DND-41 (cell line): ENCODE data around the gene KRT34.

Experiments used
- ATAC-seq: fragments of 200-7000 bp; cut with Tn5 transposase; 3 replicates; pipeline ENCODE4 v1.9.1; 2021; ENCODE audit warnings: low read depth; ENCODE audit not compliant: insufficient read depth
- DNase-seq: peaks from one replicate; pipeline ENCODE4 v3.0.0-alpha.2; 2020
- H2AFZ ChIP-seq: 2 replicates; pipeline ENCODE4 v1.6.0; 2012; ENCODE audit warnings: low read depth, low read length
- H3K27ac ChIP-seq: 2 replicates; pipeline ENCODE4 v1.5.1; 2012; ENCODE audit warnings: low read length, inconsistent platforms
- H3K27me3 ChIP-seq: fragments of 200-600 bp; sonication (generic); 2 replicates; pipeline ENCODE4 v1.6.0; 2012; ENCODE audit warnings: low read length, mild to moderate bottlenecking, inconsistent platforms; ENCODE audit not compliant: insufficient read depth, poor library complexity
- H3K36me3 ChIP-seq: 2 replicates; pipeline ENCODE4 v1.5.1; 2012; ENCODE audit warnings: low read length, inconsistent platforms; ENCODE audit not compliant: insufficient read depth
- H3K4me1 ChIP-seq: 2 replicates; pipeline ENCODE4 v1.5.1; 2012; ENCODE audit warnings: mild to moderate bottlenecking, low read length; ENCODE audit not compliant: insufficient read depth
- H3K4me2 ChIP-seq: 2 replicates; pipeline ENCODE4 v1.6.0; 2012; ENCODE audit warnings: mild to moderate bottlenecking, moderate library complexity, low read length, inconsistent platforms; ENCODE audit not compliant: insufficient read depth
- H3K4me3 ChIP-seq, 2 experiments: fragments of 200-600 bp in 1 of 2; shearing (Covaris generic) in 1 of 2; 2 replicates each; pipeline ENCODE4 v1.5.1; 2012 to 2016; ENCODE audit warnings: inconsistent platforms in 2 of 2, low read length in 2 of 2, mild to moderate bottlenecking in 2 of 2, low read depth in 1 of 2, moderate library complexity in 1 of 2
- H3K79me2 ChIP-seq: 2 replicates; pipeline ENCODE4 v1.6.0; 2012; ENCODE audit warnings: low read length, inconsistent platforms; ENCODE audit not compliant: insufficient read depth
- H3K9ac ChIP-seq: 2 replicates; pipeline ENCODE4 v1.6.0; 2012; ENCODE audit warnings: low read depth, mild to moderate bottlenecking, inconsistent platforms, low read length, moderate library complexity
- H3K9me3 ChIP-seq: 2 replicates; pipeline ENCODE4 v1.5.1; 2012; ENCODE audit warnings: low read length, moderate library complexity, mild to moderate bottlenecking, inconsistent platforms; ENCODE audit not compliant: insufficient read depth, severe bottlenecking
- H4K20me1 ChIP-seq: 2 replicates; pipeline ENCODE4 v1.6.0; 2012; ENCODE audit warnings: low read length; ENCODE audit not compliant: insufficient read depth
- EZH2 ChIP-seq: IDR thresholded peaks from 3 replicates; pipeline ENCODE4 v1.6.1; 2012; ENCODE audit warnings: borderline replicate concordance, low read depth, mild to moderate bottlenecking, moderate library complexity, low read length, inconsistent platforms; ENCODE audit not compliant: severe bottlenecking
- TF ChIP-seq, protein P1 (sequence below): IDR thresholded peaks from 2 replicates; pipeline ENCODE4 v1.5.1; 2012; ENCODE audit warnings: borderline replicate concordance, low read length, moderate library complexity, mild to moderate bottlenecking; ENCODE audit not compliant: poor library complexity, severe bottlenecking; ENCODE audit errors: extremely low read depth

The KRT34 gene

DNA sequence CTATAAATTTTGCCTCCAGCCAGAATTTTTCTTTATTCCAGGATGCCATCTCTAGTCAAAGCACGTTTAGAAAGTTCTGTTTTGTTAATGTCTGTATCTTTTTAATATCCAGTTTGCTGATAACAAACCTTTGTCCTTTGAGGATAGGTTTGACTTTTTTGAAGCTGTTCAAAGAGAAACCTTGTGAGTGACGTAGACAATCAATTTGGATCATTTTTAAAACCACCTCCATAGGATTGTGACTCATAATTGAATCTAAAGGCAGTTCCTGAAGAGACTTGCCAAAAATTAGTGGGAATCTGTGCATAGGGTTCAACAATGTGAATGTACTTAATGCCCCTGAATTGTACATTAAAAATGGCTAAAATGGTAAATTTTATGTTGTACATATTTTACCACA lies 9.4 kb upstream of the KRT34 start:
- Histone ChIP-seq H2AFZ (no peak overlapping the region), H3K4me2 (no peak overlapping the region), H3K9ac (no peak overlapping the region), H4K20me1 (no peaks in the 10 kb centered on the region), H3K79me2 (no peaks in the 10 kb centered on the region), H3K36me3 (no peaks in the 10 kb centered on the region), H3K4me3 (no peak overlapping the region), H3K27ac (no peak overlapping the region), H3K27me3 (peaks cover 9% of the 10 kb centered on the region), H3K9me3 (peaks cover 3% of the 10 kb centered on the region), H3K4me1 (no peaks in the 10 kb centered on the region)
- DNase-seq (no peak), ATAC-seq (no peak)
- TF ChIP-seq, protein P1, sequence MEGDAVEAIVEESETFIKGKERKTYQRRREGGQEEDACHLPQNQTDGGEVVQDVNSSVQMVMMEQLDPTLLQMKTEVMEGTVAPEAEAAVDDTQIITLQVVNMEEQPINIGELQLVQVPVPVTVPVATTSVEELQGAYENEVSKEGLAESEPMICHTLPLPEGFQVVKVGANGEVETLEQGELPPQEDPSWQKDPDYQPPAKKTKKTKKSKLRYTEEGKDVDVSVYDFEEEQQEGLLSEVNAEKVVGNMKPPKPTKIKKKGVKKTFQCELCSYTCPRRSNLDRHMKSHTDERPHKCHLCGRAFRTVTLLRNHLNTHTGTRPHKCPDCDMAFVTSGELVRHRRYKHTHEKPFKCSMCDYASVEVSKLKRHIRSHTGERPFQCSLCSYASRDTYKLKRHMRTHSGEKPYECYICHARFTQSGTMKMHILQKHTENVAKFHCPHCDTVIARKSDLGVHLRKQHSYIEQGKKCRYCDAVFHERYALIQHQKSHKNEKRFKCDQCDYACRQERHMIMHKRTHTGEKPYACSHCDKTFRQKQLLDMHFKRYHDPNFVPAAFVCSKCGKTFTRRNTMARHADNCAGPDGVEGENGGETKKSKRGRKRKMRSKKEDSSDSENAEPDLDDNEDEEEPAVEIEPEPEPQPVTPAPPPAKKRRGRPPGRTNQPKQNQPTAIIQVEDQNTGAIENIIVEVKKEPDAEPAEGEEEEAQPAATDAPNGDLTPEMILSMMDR = no peak
- no peak for TF ChIP-seq EZH2

DNA sequence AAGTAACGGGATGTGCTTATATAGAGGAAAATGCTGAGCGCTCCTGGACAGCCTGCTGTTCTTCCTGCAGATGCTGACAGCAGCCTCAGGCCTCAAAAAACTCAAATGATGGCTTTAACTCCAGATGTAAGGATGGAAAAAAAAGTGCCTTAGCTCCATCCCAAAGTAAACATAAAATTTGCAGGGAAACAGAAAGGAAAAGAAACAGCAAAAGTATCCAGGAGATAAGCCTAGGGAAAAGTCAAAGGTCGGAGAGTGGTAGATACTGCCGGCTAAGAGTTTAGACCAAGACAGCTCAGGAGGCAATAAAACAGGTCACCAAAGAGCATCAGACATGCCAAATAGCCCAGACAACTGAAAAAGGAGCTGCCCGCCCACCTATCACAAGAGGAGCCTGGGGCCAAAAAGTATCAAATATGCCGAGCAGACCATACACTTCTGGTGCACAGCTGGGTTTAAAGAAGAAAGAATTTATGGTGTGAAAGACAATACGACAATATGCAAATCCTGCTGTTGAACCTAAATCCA lies 8.4 kb upstream of the KRT34 start:
- Histone ChIP-seq H3K4me3 (no peak overlapping the region), H3K4me2 (no peak overlapping the region), H3K9me3 (peaks cover 3% of the 10 kb centered on the region), H3K9ac (no peak overlapping the region), H3K79me2 (no peaks in the 10 kb centered on the region), H4K20me1 (no peaks in the 10 kb centered on the region), H3K4me1 (no peaks in the 10 kb centered on the region), H3K36me3 (no peaks in the 10 kb centered on the region), H3K27me3 (peaks cover 8% of the 10 kb centered on the region), H2AFZ (no peak overlapping the region), H3K27ac (no peak overlapping the region)
- TF ChIP-seq EZH2 = no peak
- TF ChIP-seq, protein P1 = no peak
- ATAC-seq = no peak
- DNase-seq = no peak

DNA sequence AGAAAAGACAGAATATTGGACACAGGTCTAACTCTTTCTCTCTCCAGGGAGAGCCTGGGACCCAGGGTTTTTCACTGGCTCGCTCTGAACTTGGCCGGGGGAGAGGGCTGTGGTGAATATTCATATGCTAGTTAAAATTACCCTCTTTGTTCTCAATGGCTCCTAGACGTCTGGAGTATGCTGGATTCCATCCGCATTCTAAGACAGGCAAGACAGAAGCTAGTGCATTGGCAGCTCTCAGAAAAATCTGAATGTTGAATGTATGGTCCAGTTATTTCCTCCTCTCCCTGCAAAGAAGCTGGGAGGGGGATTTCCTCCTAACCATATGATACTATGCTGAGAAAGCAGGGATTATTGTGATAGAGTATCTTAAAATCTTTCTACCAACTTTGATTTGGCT lies 5.6 kb upstream of the KRT34 start:
- no peak overlapping the region for H2AFZ ChIP-seq
- no peaks in the 10 kb centered on the region for H3K36me3 ChIP-seq
- H3K9ac ChIP-seq = no peak overlapping the region
- no peak overlapping the region for H3K4me2 ChIP-seq
- no peak for ATAC-seq
- no peaks in the 10 kb centered on the region for H3K4me1 ChIP-seq
- H3K9me3 ChIP-seq = peaks cover 3% of the 10 kb centered on the region
- no peaks in the 10 kb centered on the region for H4K20me1 ChIP-seq
- no peak overlapping the region for H3K27ac ChIP-seq
- TF ChIP-seq, protein P1 = no peak
- no peak for TF ChIP-seq EZH2
- H3K4me3 ChIP-seq = no peak overlapping the region
- no peaks in the 10 kb centered on the region for H3K79me2 ChIP-seq
- H3K27me3 ChIP-seq = peaks cover 5% of the 10 kb centered on the region
- DNase-seq = no peak

DNA sequence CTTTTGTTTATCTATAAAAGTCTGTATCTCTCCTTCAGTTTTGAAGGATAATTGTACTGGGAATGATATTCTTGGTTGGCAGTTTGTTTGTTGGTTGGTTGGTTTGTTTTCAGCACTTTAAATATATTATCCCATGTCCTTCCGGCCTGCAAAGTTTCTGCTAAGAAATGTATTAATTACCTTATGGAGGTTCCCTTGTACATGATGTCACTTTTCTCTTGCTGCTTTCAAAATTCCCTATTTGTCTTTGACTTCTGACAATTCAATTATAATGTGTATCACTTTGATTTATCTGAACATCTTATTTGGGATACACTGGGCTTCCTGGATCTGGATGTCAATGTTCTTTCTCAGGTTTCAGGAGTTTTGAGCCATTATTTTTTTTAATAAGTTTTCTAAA lies 4.1 kb upstream of the KRT34 start:
- H3K9ac ChIP-seq = no peak overlapping the region
- no peak overlapping the region for H3K4me3 ChIP-seq
- no peaks in the 10 kb centered on the region for H4K20me1 ChIP-seq
- no peaks in the 10 kb centered on the region for H3K79me2 ChIP-seq
- no peaks in the 10 kb centered on the region for H3K4me1 ChIP-seq
- peaks cover 4% of the 10 kb centered on the region for H3K27me3 ChIP-seq
- no peak for ATAC-seq
- H3K4me2 ChIP-seq = no peak overlapping the region
- no peaks in the 10 kb centered on the region for H3K36me3 ChIP-seq
- H3K9me3 ChIP-seq = peaks cover 3% of the 10 kb centered on the region
- DNase-seq = no peak
- TF ChIP-seq EZH2 = no peak
- TF ChIP-seq, protein P1 = no peak
- H2AFZ ChIP-seq = no peak overlapping the region
- no peak overlapping the region for H3K27ac ChIP-seq
